GM12891 (cell line): ENCODE data around the gene TM7SF3.

Source experiments
- POLR2A ChIP-seq: IDR thresholded peaks from 2 replicates; pipeline ENCODE4 v1.6.1; 2011; ENCODE audit warnings: low read depth, low read length, control low read depth
- POLR2AphosphoS5 ChIP-seq: IDR thresholded peaks from 2 replicates; pipeline ENCODE4 v1.6.1; 2011; ENCODE audit warnings: low read depth, low read length, control low read depth
- TAF1 ChIP-seq: IDR thresholded peaks from 2 replicates; pipeline ENCODE4 v1.6.1; 2011; ENCODE audit warnings: low read depth, low read length, control low read depth

- TF ChIP-seq TAF1 (no peak), POLR2A (no peak), POLR2AphosphoS5 (no peak)
Observed at GRCh38 chr12:26976687-26977086, 37.5 kb downstream of the TM7SF3 start.
